Psoas muscle (tissue), 8 donors: Measurements from ENCODE around the gene ITGB1. TPM values are rescaled to one million over a fixed set of nuclear protein-coding genes. Genes with fewer than 3 reads are reported as not detected.
A peak's percentile ranks its signal among the peaks of the same experiment; 100 is the strongest.
"Not testable (repeated sequence)": the region's sequence is repeated elsewhere in the genome, so short reads cannot be mapped to it uniquely, and the experiment has no call there.

ENCODE experiments used
- ATAC-seq, 4 donors: fragments of 200-7000 bp; cut with Tn5 transposase; one replicate each; pipeline ENCODE4 v1.9.1; 2020; ENCODE audit warnings: moderate library complexity in 3 of 4, mild to moderate bottlenecking in 2 of 4
- DNase-seq, 2 donors: peaks; one replicate each; pipeline ENCODE4 v3.0.0-alpha.2; 2020
- H3K27ac ChIP-seq: fragments of 200-600 bp; one replicate; pipeline ENCODE4 v1.8.0; 2022
- H3K27me3 ChIP-seq, 3 donors: fragments of 200-600 bp in 1 of 3; one replicate each; pipeline versions ENCODE4 v1.6.1 to v1.8.0; 2013 to 2022; ENCODE audit warnings: low read length in 2 of 3, mild to moderate bottlenecking in 2 of 3, moderate library complexity in 1 of 3; ENCODE audit not compliant: insufficient read depth in 3 of 3
- H3K36me3 ChIP-seq, 2 donors: fragments of 200-600 bp in 1 of 2; one replicate each; pipeline versions ENCODE4 v1.6.1 to v1.8.0; 2013 to 2022; ENCODE audit warnings: low read depth in 1 of 2, mild to moderate bottlenecking in 1 of 2, moderate library complexity in 1 of 2; ENCODE audit not compliant: insufficient read depth in 1 of 2
- H3K4me1 ChIP-seq: fragments of 200-600 bp; one replicate; pipeline ENCODE4 v1.8.0; 2022
- H3K4me3 ChIP-seq: fragments of 200-600 bp; one replicate; pipeline ENCODE4 v1.8.0; 2022; ENCODE audit warnings: mild to moderate bottlenecking
- H3K9me3 ChIP-seq: fragments of 200-600 bp; one replicate; pipeline ENCODE4 v1.8.0; 2022
- WGBS, 3 donors: extraction: QIAGEN DNeasy Blood & Tissue Kit; methylation state at CpG; one replicate each; pipeline versions ENCODE4 v1.1.6 to v1.1.7; 2013; 5-methylcytosine and 5-hydroxymethylcytosine counted together
- intact Hi-C, 2 donors: fragments of 100-400 bp; cut with DNase I; formaldehyde crosslinking; loops; one replicate each; pipeline versions ENCODE4 v1.11.0 to v1.14.2; 2022
- polyA plus RNA-seq, 3 donors: library from polyadenylated mRNA; stranded (reverse); fragments of 200-250 nt; gene quantifications; one replicate each; pipeline ENCODE4 v1.2.3, GENCODE V29; 2013
- total RNA-seq, 4 donors: library from RNA; stranded (reverse); fragmentation: NEBNext Ultra II Directional in 2 of 4; extraction: Animal tissue kit (Norgen Biotek cat#: 25700) in 2 of 4; gene quantifications; one replicate each; pipeline versions ENCODE4 v1.2.1 to v1.2.4, GENCODE V29; 2021 to 2023
- TF ChIP-seq, protein P1 (sequence below): fragments of 200-600 bp; IDR thresholded peaks from one replicate; pipeline ENCODE4 v1.8.0; 2022; ENCODE audit warnings: antibody characterized with exemption
- donor health status: healthy with polysubstance abuse.
- donor health status: DM: no; HTN: no; CAD: no; lungs with moderate emphysema.
- donor health status: Bipolar disorder and iron deficiency.
- donor health status: healthy.
- donor health status: DM: yes; HTN: yes; CAD: no.
- donor health status: DM: no; HTN: no; CAD: no.
- donor health status: DM: no; HTN: no; CAD: no.
- donor health status: DM: yes; HTN: yes; CAD: no.

Gene ITGB1
- total and polyA plus RNA-seq, 7 donors, result 215 to 569 (median 255) TPM

DNA sequence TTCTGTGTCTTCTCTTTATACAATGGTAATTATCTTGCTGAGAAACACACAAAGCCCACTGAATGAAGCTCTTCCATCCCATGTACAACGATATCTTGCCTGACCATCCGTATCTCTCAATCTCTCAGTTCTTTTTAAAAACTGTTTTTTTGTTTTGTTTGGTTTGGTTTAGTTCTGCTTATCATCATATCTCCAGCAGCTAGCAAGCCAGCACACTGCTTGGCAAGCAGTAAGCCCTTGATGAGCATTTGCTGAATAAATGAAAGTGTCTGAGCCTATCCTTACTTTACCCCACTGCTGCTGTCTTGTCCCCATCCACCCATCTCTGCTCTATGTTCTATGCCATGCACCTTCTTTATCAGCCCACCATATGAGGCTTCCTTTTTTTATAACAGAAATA, 34.2 kb downstream of the ITGB1 start:
- TF ChIP-seq, protein P1, sequence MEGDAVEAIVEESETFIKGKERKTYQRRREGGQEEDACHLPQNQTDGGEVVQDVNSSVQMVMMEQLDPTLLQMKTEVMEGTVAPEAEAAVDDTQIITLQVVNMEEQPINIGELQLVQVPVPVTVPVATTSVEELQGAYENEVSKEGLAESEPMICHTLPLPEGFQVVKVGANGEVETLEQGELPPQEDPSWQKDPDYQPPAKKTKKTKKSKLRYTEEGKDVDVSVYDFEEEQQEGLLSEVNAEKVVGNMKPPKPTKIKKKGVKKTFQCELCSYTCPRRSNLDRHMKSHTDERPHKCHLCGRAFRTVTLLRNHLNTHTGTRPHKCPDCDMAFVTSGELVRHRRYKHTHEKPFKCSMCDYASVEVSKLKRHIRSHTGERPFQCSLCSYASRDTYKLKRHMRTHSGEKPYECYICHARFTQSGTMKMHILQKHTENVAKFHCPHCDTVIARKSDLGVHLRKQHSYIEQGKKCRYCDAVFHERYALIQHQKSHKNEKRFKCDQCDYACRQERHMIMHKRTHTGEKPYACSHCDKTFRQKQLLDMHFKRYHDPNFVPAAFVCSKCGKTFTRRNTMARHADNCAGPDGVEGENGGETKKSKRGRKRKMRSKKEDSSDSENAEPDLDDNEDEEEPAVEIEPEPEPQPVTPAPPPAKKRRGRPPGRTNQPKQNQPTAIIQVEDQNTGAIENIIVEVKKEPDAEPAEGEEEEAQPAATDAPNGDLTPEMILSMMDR, result no peak
- peaks cover 15 to 100% of the 10 kb centered on the region in 2 donors for H3K36me3 ChIP-seq
- H3K27ac ChIP-seq, result no peak overlapping the region
- H3K9me3 ChIP-seq, result no peaks in the 10 kb centered on the region
- intact Hi-C loops, result no loop called here
- 80 to 92% (median 86%) methylated on average over 2 of the region's 2 CpGs for WGBS, 3 donors
- H3K27me3 ChIP-seq, result no peaks in the 10 kb centered on the region
- no peaks in the 10 kb centered on the region for H3K4me1 ChIP-seq
- no peak for DNase-seq
- ATAC-seq, result no peak
- no peak overlapping the region for H3K4me3 ChIP-seq

DNA sequence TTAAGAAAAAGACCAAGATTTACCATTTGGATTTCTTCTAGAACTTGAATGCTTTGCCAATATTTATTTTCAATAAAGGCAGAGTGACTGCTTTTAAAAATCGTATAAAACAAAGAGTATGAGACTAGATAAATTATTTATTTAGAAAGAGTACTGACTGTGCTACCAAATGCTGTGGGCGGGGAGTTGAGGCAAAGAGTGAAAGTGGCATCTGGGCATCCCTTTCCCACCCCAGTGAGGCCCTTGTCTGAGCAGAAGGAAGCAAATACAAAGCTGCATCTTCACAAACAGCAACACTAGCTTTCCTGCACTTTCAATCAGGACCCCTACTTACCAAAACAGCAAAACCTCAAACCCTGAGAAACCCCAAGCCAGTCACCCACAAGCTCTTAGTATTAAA, 34.9 kb downstream of the ITGB1 start:
- Histone ChIP-seq H3K27me3 (no peaks in the 10 kb centered on the region), H3K27ac (no peak overlapping the region), H3K4me3 (no peak overlapping the region), H3K36me3 (peaks cover 14 to 100% of the 10 kb centered on the region in 2 donors), H3K9me3 (no peaks in the 10 kb centered on the region), H3K4me1 (no peaks in the 10 kb centered on the region)
- intact Hi-C loops, result no loop called here
- DNase-seq (no peak), ATAC-seq (no peak)
- TF ChIP-seq, protein P1, result no peak
- 62 to 79% (median 64%) methylated on average over 2 of the region's 2 CpGs for WGBS, 3 donors

GRCh38 chr10:32922170-32922569, 35.9 kb downstream of the ITGB1 start:
- Histone ChIP-seq H3K36me3 (peaks cover 14 to 97% of the 10 kb centered on the region in 2 donors), H3K27me3 (no peaks in the 10 kb centered on the region), H3K9me3 (no peaks in the 10 kb centered on the region), H3K27ac (no peak overlapping the region), H3K4me3 (no peak overlapping the region), H3K4me1 (no peaks in the 10 kb centered on the region)
- TF ChIP-seq, protein P1, result no peak
- ATAC-seq (no peak), DNase-seq (no peak)
- 86 to 94% (median 92%) methylated on average over 2 of the region's 2 CpGs for WGBS, 3 donors
- intact Hi-C loops, result no loop called here

GRCh38 chr10:32917817-32918216, 40.2 kb downstream of the ITGB1 start:
- H3K27me3 ChIP-seq, ATAC-seq, H3K4me3 ChIP-seq, H3K4me1 ChIP-seq, H3K9me3 ChIP-seq, intact Hi-C loops, H3K27ac ChIP-seq, DNase-seq: not testable (repeated sequence)
- 89 to 98% (median 98%) methylated on average over 2 to 4 of the region's 5 CpGs for WGBS, 3 donors
- peaks cover 6 to 72% of the 10 kb centered on the region in 2 donors for H3K36me3 ChIP-seq

- Histone ChIP-seq H3K4me1 (no peaks in the 10 kb centered on the region), H3K36me3 (peaks cover 13 to 79% of the 10 kb centered on the region in 2 donors), H3K9me3 (no peaks in the 10 kb centered on the region), H3K27me3 (no peaks in the 10 kb centered on the region), H3K4me3 (no peak overlapping the region), H3K27ac (no peak overlapping the region)
- TF ChIP-seq, protein P1, result no peak
- WGBS, 3 donors, result 84 to 88% (median 88%) methylated on average over 11 of the region's 11 CpGs
- peak in 1 of 4 donors; percentile 26 for ATAC-seq
- intact Hi-C loops, result no loop called here
- no peak for DNase-seq
Measured at GRCh38 chr10:32911285-32912016, 46.6 kb downstream of the ITGB1 start.

DNA sequence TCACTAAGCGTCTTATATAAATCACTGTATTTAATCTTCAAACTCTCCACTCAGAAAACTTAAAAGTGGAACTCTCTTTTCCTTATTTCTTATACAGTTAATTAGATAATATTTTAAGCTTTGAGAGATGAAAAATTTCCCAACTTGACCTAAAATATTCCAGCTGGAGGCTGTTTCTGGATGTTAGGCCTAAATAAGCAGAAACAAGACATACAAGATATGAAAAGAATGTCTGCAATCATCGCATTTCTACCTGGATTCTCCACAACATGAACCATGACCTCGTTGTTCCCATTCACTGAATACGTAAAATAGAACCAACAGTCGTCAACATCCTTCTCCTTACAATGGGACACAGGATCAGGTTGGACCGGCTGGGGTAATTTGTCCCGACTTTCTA, 48.1 kb downstream of the ITGB1 start:
- DNase-seq, H3K4me3 ChIP-seq, H3K27ac ChIP-seq, intact Hi-C loops, H3K4me1 ChIP-seq, ATAC-seq, H3K9me3 ChIP-seq, H3K27me3 ChIP-seq: not testable (repeated sequence)
- peaks cover 13 to 89% of the 10 kb centered on the region in 2 donors for H3K36me3 ChIP-seq
- 89 to 94% (median 91%) methylated on average over 5 of the region's 7 CpGs for WGBS, 3 donors
